GM12875 (cell line): ENCODE data around the gene STK32C.

Experiments
- H3K4me3 ChIP-seq: one replicate; pipeline ENCODE4 v1.5.1; 2011; ENCODE audit warnings: low read depth, low read length, control low read depth
- TF ChIP-seq, protein P1 (sequence below): IDR thresholded peaks from 2 replicates; pipeline ENCODE4 v1.5.1; 2011; ENCODE audit warnings: low read depth, mild to moderate bottlenecking, control low read depth, inconsistent platforms, low read length, moderate library complexity, borderline replicate concordance; ENCODE audit not compliant: insufficient read depth

Gene STK32C

GRCh38 chr10:132189810-132190422 lies 117.8 kb downstream of the STK32C start:
- TF ChIP-seq, protein P1, sequence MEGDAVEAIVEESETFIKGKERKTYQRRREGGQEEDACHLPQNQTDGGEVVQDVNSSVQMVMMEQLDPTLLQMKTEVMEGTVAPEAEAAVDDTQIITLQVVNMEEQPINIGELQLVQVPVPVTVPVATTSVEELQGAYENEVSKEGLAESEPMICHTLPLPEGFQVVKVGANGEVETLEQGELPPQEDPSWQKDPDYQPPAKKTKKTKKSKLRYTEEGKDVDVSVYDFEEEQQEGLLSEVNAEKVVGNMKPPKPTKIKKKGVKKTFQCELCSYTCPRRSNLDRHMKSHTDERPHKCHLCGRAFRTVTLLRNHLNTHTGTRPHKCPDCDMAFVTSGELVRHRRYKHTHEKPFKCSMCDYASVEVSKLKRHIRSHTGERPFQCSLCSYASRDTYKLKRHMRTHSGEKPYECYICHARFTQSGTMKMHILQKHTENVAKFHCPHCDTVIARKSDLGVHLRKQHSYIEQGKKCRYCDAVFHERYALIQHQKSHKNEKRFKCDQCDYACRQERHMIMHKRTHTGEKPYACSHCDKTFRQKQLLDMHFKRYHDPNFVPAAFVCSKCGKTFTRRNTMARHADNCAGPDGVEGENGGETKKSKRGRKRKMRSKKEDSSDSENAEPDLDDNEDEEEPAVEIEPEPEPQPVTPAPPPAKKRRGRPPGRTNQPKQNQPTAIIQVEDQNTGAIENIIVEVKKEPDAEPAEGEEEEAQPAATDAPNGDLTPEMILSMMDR = no peak
- no peak overlapping the region for H3K4me3 ChIP-seq

GRCh38 chr10:132189016-132189415 lies 118.7 kb downstream of the STK32C start:
- H3K4me3 ChIP-seq = no peak overlapping the region
- TF ChIP-seq, protein P1 = no peak

DNA sequence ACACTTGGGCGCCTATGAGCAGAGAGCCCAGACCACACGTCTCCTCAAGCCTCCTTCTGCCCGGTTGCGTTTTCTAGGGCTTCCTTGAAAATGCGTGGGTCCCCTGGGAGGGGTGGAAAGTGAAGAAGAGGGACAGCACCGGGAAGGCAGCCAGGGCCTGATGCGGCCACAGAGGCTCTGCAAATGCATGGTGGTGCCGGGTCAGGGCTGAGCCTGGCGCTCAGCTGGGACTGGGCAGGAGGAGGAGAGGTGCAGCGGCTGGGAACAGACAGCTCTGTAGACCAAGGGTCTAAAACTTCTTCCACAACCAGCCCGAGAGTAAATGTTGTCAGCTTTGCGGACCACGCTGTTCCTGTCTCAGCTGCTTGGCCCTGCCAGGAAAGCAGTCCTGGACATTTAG lies 119.4 kb downstream of the STK32C start:
- TF ChIP-seq, protein P1 = no peak
- no peak overlapping the region for H3K4me3 ChIP-seq

- TF ChIP-seq, protein P1 = no peak
- H3K4me3 ChIP-seq = no peak overlapping the region
Observed at GRCh38 chr10:132187430-132188138, 120.2 kb downstream of the STK32C start.

DNA sequence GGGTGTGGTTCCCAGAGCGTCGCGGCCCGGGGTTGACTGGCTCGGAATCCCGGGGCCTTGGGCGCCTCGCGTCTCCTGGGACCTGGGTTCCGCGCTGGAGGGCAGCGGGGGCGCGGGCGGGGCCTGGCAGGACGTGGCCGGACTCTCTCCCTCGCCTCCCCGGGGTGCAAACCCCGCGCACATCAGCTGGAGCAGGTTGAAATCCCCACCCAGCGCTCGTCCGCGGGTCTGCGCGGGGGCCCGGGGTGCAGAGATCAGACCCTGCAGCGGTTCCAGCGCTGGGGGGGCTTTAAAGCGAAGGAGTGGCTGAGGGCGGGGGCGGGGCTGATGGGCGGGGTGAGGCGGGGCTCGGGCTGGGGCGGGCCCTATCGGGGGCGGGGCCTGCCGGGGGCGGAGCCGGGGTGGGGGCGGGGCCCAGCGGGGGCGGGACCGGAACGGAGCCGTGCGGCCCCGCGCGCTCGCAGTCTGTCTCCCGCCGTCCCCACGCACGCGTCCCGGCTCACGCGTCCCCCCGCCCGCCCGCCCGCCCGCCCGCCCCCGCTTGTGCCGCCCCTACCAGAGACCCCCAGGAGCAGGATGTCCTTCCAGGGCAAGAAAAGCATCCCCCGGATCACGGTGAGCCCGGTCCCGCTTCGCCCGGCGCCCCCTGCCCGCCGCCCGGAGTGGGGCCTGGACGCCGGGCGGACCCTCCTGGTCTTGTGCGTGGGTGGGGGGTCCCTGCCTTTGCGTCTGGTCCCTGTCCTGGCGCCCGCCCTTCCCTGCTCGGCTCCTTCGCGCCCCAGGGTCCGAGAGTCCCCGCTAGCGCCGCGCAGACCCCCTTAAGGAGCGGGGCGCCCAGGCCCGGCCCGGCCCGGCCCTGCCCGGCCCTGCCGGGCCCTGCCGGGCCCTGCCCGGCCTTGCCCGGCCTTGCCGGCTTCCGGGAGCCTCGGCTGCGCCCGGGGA lies 121.0 kb downstream of the STK32C start, which contains the start of gene DPYSL4:
TSS of gene DPYSL4 (plus strand) at position 461 of the 942 bp plus-strand sequence. CDS start at position 577, 116 bp downstream.
- no peak within 1 kb of the TSS for H3K4me3 ChIP-seq

DNA sequence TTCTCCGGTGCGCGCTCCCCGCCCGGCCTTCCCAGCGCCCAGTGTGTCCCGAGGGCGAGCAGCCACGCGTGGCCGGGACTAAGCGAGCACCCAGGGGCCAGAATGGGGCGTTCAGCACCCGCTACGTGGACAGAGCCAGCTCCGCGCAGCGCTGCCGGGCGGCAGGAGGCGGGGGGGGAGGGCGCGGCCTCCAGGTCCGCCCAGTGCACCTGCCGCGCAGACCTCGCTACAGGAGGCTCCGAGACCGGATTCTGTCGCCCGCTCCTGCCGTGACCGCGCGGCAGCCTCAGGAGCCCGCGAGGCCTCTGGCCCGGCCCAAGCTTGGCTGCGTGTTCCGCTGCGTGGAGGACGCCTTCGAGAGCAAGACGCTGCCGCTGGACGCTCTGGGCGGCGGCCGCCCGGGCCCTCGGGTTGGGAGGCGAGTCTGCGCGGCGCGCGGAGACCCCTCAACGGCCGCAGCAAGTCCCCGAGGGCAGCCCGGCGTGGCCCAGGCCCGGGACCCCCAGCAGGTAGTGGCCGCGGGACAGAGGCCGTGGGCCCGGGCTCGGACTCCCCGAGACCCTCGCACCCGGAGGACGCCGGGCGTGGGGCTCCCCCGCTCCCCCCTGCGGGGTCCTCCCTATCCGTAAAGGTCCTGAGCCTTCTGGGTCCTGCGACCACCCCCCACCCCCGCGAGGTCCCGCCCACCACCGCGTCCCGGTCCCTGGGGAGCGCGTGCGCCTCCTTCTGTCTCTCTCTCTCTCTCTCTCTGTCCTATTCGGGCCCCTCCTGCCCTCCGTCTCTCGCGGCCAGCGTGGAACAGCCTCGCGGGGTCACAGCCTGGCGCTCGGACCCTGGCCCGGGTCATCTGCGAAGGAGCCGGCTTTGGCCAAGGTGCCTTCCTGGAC lies 121.9 kb downstream of the STK32C start:
- TF ChIP-seq, protein P1 = no peak
- H3K4me3 ChIP-seq = no peak overlapping the region

More for the DNA sequence above, 121.0 kb downstream of the STK32C start, which contains the start of gene DPYSL4:
- TF ChIP-seq, protein P1 = no peak
